DMS53 (cell line): ENCODE measurements around the gene CD3D.
A peak's percentile ranks its signal among the peaks of the same experiment; 100 is the strongest.

ENCODE experiments used
- DNase-seq: peaks from one replicate; lab custom pipeline; 2025; lab: John Stamatoyannopoulos, UW

CD3D gene

GRCh38 chr11:118301600-118302195, 40.8 kb downstream of the CD3D start:
- DNase-seq = no peak

- DNase-seq = peak; percentile 64
Measured at GRCh38 chr11:118295815-118296454, 46.6 kb downstream of the CD3D start.

GRCh38 chr11:118295199-118295598, 47.3 kb downstream of the CD3D start:
- DNase-seq = no peak

GRCh38 chr11:118294053-118294452, 48.5 kb downstream of the CD3D start:
- no peak for DNase-seq

DNA sequence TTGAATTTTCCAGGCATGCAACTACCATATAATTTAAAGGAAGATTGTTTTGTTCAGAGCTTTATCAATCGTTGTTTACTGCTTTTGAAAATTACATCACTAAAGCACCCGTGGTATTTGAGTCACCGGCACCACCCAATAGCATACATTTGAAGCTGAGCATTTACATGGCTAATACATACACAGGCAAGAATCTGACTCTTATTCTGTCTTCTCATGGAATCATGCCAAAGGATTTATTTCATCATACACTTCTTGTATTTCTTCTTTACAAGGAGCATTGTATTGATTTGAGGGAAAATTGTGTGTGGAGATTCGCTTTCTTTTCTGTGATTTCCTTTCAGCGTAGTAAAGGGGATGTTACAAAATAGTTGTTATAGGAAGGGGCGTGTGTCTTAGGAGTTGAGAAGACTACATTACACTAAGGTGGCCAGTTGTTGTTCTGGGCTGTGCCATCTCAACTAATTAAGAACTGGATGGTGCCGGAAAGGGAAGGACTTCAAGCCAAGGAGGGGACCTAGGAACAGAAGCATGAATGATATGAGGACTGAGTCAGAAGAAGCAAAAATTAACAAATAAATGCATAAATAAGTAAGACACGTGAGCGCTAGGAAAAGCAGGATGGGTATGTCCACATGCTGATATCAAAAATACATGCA, 50.9 kb downstream of the CD3D start:
- DNase-seq = no peak

GRCh38 chr11:118290923-118291322, 51.6 kb downstream of the CD3D start:
- peak; percentile 82 for DNase-seq

DNA sequence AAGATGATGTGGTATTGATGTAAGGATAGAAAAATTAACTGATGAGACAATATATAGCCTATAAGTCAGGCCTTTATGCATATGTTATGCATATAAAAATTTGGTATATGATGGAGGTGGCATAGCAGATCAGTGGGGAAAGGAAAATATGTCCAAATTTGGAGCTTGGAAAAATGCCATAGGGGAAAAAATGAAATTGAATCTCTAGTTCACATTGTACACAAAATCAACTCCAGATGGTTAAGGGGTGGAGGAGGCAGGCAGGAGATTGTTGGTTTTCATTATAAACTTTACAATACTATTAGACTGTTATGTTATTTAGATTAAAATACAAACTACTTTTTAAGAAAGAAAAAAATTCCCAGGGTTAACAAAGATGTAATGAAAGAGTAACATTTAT, 53.1 kb downstream of the CD3D start:
- DNase-seq = no peak
